Activated CD8-positive, alpha-beta memory T cell treated with anti-CD3 and anti-CD28 coated beads, Interleukin-2, amount 50 U/mL, for 1 hour (primary cell): ENCODE measurements around the gene LIN52.

ENCODE experiments used
- DNase-seq: peaks from one replicate; pipeline ENCODE4 v3.0.0-alpha.2; 2020; ENCODE audit errors: extremely low read depth

LIN52 gene

GRCh38 chr14:74194506-74195274, 109.9 kb downstream of the LIN52 start:
- DNase-seq: no peak

GRCh38 chr14:74195623-74196022, 110.9 kb downstream of the LIN52 start:
- no peak for DNase-seq

DNA sequence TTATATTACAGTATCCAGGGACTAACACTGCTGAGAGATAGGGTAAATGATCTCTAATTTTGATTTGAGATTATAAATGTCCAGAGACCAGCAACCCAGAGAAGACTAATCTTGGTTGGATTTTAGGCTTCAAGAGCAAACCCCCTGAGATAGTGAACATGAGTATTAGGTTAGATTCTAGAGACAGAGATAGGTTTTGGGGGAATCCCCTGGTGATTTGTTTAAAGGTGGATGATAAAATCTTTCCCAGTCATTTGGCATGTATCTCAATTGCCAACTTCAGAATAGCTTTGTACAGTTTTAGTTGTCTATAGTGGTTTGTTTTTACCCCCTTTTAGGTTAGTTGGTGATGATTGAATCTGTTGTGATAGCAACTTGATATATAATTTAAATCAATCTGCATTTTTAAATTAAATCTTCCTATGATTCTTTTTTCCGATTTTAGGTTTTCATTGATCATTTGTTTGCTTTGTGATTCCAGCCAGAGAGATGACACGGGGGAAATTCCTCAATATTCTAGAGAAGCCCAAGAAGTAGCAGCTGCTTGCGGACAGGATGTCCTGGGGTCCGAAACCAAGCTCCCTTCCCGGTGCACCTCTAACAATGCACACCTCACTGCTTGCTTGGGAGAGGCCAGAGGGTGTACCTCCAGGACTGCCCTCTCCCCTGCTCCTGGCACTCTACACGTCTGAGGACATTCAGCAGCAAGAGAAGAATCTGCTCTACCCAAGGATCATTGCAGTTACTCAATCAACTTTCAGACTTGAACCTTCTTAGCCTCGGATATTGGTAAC, 113.9 kb downstream of the LIN52 start:
- no peak for DNase-seq

DNA sequence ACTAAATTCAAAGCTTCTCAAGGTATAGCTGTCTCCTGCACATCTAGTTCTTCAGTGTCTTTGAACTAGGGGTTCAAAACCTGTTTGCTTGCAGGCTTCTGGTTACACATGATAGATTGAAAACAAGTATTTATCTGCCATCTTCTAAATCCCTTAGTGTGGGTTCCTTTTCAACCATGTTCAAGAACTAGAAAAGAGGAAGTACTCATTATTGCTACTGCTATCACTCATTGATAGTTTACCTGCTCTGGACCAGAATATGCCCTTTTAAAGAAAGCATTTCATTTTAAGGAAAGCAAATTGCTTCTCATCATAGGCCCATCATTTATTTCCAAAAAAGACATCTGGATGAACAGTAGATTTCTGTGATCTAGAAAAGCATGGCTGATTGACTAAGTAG, 117.4 kb downstream of the LIN52 start:
- no peak for DNase-seq

- no peak for DNase-seq
Observed at GRCh38 chr14:74203639-74204038, 118.9 kb downstream of the LIN52 start.

DNA sequence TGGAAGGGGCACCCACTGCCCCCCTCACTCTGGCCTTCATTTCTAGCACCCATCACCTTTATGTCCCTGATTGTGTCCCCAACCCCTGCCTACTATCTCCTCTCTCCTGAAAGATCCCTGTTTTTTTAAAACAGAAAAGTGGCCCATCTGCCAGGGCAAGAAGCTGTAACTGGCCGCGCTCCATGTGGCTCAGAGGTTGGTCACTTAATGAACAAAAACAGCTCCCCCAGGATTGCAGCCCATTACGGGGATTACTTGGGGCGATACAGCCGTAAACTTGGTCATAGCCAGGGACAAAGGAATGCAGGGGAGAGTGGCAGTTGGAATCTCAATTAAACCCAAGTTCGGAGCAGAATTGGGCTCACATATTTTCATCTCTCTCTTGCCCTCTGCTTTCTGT, 119.7 kb downstream of the LIN52 start:
- DNase-seq: no peak

- DNase-seq: no peak
Observed at GRCh38 chr14:74205882-74206281, 121.1 kb downstream of the LIN52 start.

- no peak for DNase-seq
Observed at GRCh38 chr14:74207943-74208342, 123.2 kb downstream of the LIN52 start.

GRCh38 chr14:74208642-74209041, 123.9 kb downstream of the LIN52 start:
- no peak for DNase-seq

GRCh38 chr14:74211945-74212580, 127.3 kb downstream of the LIN52 start:
- DNase-seq: no peak

- DNase-seq: no peak
Observed at GRCh38 chr14:74213907-74214803, 129.4 kb downstream of the LIN52 start.

GRCh38 chr14:74216671-74217070, 131.9 kb downstream of the LIN52 start:
- DNase-seq: no peak

- DNase-seq: peak; percentile 19
Observed at GRCh38 chr14:74217672-74218448, 133.1 kb downstream of the LIN52 start.

GRCh38 chr14:74218462-74218861, 133.7 kb downstream of the LIN52 start:
- DNase-seq: no peak

DNA sequence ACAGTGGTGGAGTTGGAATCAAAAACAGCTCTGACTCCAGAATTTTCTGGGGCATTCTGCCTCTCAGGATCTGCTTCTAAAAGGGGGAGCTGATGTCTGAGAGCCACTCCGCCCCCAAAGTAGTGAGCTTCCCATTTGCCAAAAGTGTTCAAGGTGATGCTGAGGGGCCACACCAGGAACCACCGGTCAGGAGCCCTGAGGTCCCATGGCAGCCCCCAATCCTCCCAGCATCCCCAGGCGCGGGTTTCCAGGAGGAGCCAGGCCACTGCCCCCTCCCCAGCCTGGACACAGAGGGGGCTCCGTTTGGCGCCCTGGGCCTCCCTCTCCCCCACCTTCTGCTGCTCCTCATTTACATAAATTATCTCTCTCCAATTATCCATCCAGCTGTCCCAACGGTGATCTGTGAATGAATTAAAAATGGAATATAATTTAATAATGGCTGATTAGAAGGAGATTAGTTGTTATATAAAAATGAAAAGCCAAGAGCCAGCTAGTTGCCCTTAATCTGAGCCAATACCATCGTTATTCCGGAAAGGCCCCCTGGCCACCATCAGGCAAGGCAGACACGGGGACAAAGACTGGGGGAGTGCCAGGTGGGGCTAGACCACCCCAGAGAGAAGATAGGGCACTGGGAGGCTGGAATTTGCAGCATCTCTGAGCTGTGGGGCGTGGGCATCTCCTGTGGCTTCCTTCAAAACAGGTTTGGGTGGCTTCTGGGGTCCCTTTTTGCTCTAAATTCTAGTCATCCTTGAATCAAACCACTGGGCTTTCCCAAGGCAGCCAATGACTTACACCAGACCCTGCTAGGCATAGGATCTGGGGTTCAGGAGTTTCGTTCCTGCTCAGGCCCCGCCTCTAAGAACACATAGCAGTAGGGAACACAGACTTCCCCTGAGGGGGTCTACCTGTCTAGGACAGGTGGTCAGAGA, 134.8 kb downstream of the LIN52 start:
- DNase-seq: no peak

- no peak for DNase-seq
Observed at GRCh38 chr14:74220991-74221390, 136.2 kb downstream of the LIN52 start.

DNA sequence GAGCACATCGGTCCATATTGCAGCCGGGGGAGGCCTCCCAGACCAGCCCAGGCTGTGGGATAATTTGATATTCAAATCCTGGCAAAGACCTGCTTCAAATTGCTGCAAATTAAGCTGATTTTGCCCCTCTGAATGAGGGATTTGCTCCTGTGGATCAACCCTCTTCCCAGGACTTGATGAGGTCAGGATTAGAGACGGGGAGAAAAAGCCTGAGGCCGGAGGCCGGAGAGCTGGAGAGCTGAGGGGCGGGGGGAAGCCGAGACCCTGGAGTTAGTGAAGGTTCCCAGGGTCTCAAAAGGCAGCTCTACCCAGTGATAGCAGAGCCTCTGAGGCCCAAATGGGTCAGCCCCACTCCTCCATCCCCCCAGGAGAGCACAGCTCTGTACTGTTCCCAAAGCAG, 137.0 kb downstream of the LIN52 start:
- no peak for DNase-seq

DNA sequence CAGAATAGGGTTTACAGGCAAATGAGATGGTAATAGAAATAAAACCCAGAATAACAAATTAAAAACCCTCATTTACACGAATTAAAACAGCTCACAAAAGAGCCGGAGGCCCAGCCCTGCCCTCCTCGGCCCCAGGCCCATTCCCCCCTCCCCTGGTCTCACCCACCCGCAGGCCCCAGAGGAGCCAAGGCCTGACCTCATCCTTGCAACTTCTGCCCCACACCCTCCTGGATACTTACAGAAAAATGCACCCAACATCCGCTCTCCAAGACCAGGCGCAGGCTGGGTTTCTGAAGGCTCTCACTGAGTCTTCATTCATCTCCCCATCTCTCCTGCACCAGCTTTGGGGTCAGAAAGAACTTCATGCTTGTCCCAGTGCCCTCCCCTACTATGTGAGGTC, 138.3 kb downstream of the LIN52 start:
- DNase-seq: no peak

- no peak for DNase-seq
Observed at GRCh38 chr14:74231784-74232183, 147.0 kb downstream of the LIN52 start.

DNA sequence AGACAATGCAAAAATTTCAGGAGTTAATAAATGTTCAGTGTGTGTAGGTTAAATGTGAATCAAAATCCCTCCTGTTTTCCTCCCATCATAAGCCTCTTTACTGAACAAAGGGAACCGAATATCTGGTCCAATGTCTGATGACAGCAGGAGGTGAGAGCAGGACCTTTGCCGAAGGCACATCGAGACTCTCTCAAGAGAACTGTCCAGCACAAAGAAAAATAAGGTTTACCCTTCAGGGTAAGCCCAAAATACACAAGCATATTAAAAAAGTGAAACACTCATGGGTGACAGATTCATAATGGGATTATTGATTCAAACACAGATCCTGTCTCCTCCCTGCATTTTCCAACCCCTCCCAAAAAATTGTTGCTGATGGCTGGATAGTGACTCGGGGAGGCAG, 150.3 kb downstream of the LIN52 start:
- DNase-seq: no peak
